Measurements from ENCODE around the gene SNED1.

The SNED1 gene

GRCh38 chr2:241048149-241048948, 49.9 kb downstream of the SNED1 start:
- DNase-seq (ENCODE audit: low read depth in 3 of 3): no peak

GRCh38 chr2:241048949-241049343, 50.5 kb downstream of the SNED1 start:
- no peak for DNase-seq (ENCODE audit: low read depth in 3 of 3)

GRCh38 chr2:241049739-241050623, 51.6 kb downstream of the SNED1 start:
- DNase-seq (ENCODE audit: low read depth in 3 of 3): no peak

- no peak for DNase-seq (ENCODE audit: low read depth in 3 of 3)
Observed at GRCh38 chr2:241050624-241051577, 52.5 kb downstream of the SNED1 start.

GRCh38 chr2:241051578-241052487, 53.4 kb downstream of the SNED1 start:
- DNase-seq (ENCODE audit: low read depth in 3 of 3): no peak

- DNase-seq (ENCODE audit: low read depth in 3 of 3): no peak
Observed at GRCh38 chr2:241052677-241053360, 54.4 kb downstream of the SNED1 start.

GRCh38 chr2:241053576-241054251, 55.3 kb downstream of the SNED1 start:
- no peak for DNase-seq (ENCODE audit: low read depth in 3 of 3)

- DNase-seq (ENCODE audit: low read depth in 3 of 3): no peak
Observed at GRCh38 chr2:241061275-241061674, 62.9 kb downstream of the SNED1 start.

GRCh38 chr2:241062389-241063092, 64.1 kb downstream of the SNED1 start:
- DNase-seq (ENCODE audit: low read depth in 3 of 3): no peak

GRCh38 chr2:241063093-241063551, 64.7 kb downstream of the SNED1 start:
- DNase-seq (ENCODE audit: low read depth in 3 of 3): no peak

GRCh38 chr2:241063587-241063986, 65.2 kb downstream of the SNED1 start:
- no peak for DNase-seq (ENCODE audit: low read depth in 3 of 3)

- DNase-seq (ENCODE audit: low read depth in 3 of 3): peak in 1 of 3 experiments; percentile 37
Observed at GRCh38 chr2:241064008-241064801, 65.8 kb downstream of the SNED1 start.

GRCh38 chr2:241064802-241065354, 66.5 kb downstream of the SNED1 start:
- DNase-seq (ENCODE audit: low read depth in 3 of 3): no peak

- DNase-seq (ENCODE audit: low read depth in 3 of 3): no peak
Observed at GRCh38 chr2:241065355-241065803, 67.0 kb downstream of the SNED1 start.

- DNase-seq (ENCODE audit: low read depth in 3 of 3): no peak
Observed at GRCh38 chr2:241066171-241066892, 67.9 kb downstream of the SNED1 start.

GRCh38 chr2:241066893-241067341, 68.5 kb downstream of the SNED1 start:
- no peak for DNase-seq (ENCODE audit: low read depth in 3 of 3)

All from stimulated activated CD4-positive, alpha-beta T cell treated with anti-CD3 and anti-CD28 coated beads, TNF-alpha, amount 100 ng/mL, for 24 hours (primary cell).